Measurements from ENCODE around the gene SRM. TPM values are rescaled to one million over a fixed set of nuclear protein-coding genes. Genes with fewer than 3 reads are reported as not detected.

SRM gene
- total and polyA plus RNA-seq, 12 donors = 35.4 to 158 (median 51.5) TPM

DNA sequence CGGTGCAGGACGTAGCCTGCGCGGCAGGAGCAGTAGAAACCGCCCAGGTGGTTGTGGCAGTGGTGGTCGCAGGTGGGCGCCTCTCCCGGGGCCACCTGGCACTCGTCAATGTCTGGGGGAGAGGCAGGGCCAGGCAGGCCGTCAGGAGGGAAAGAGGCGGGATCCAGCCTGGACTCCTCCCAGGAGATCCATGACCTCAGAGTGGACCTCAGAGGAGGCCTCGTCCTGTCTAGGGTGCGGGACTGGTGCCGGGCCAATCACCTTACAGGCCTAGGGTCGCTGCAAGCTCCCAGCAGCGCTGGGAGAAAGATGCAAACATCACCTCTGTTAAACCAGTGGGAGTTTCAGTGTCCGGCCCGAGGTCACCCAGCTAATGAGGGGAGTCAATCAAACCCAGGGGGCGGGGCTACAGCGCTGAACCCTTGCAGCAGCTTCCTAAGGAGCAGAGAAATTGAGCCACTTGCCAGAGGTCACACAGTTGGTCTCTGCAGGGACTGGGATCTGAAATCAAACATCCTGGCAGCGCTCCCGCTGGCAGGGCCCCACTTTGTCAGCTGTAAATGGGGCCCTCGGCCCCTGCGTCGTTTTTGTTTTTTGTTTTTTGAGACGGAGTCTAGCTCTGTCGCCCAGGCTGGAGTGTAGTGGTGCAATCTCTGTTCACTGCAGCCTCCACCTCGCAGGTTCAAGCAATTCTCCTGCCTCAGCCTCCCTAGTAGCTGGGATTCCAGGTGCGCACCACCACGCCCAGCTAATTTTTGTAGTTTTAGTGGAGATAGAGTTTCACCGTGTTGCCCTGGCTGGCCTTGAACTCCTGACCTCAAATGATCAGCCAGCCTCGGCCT, 14.2 kb downstream of the SRM start:
- intact Hi-C loops (cut with DNase I) = loop anchor here in 2 of 10 donors (10.0 kb wide), 2 partner anchors 59 to 599 kb away; no protein-coding TSS in a partner anchor
- Histone ChIP-seq H3K27ac (no peak overlapping the region), H3K27me3 (no peaks in the 10 kb centered on the region), H3K9me3 (no peaks in the 10 kb centered on the region), H3K36me3 (no peaks in the 10 kb centered on the region), H3K4me3 (no peak overlapping the region), H3K4me1 (no peaks in the 10 kb centered on the region)
- ATAC-seq (peak in 1 of 8 donors; percentile 13), DNase-seq (no peak)
- TF ChIP-seq, protein P1, sequence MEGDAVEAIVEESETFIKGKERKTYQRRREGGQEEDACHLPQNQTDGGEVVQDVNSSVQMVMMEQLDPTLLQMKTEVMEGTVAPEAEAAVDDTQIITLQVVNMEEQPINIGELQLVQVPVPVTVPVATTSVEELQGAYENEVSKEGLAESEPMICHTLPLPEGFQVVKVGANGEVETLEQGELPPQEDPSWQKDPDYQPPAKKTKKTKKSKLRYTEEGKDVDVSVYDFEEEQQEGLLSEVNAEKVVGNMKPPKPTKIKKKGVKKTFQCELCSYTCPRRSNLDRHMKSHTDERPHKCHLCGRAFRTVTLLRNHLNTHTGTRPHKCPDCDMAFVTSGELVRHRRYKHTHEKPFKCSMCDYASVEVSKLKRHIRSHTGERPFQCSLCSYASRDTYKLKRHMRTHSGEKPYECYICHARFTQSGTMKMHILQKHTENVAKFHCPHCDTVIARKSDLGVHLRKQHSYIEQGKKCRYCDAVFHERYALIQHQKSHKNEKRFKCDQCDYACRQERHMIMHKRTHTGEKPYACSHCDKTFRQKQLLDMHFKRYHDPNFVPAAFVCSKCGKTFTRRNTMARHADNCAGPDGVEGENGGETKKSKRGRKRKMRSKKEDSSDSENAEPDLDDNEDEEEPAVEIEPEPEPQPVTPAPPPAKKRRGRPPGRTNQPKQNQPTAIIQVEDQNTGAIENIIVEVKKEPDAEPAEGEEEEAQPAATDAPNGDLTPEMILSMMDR (IDR thresholded peaks at IDR 0.05) = no peak
- WGBS, 2 donors = 48 to 55% methylated on average over 32 of the region's 32 CpGs

DNA sequence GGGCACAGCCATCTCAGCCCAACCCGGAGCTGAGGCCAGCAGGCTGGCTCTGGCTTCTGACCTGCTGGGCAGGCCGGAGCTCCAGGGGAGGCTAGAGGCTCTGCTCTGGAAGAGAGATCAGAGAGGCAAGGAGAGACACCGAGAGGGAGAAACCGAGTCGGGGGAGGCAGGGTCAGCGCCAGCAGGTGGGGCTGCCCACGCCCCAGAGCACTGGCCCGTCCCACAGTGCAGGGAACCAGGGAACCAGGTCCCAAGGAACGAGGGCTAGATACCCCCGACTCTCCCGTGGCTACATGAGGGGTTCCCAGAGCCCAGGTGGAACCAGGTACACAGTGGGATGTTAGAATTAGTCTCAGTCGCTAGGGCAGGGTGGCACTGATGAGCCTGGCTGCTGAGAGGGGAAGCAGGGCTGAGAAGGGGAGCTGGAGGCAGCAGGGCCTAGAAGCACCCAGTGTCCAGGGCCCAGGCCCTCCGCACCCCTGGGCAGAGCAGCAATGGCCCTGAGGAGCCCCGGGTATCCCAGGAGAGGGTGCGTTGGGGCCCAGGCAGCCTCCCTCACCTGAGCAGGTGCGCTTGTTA, 14.9 kb downstream of the SRM start:
- Histone ChIP-seq H3K4me3 (no peak overlapping the region), H3K27ac (no peak overlapping the region), H3K9me3 (no peaks in the 10 kb centered on the region), H3K4me1 (no peaks in the 10 kb centered on the region), H3K36me3 (no peaks in the 10 kb centered on the region), H3K27me3 (no peaks in the 10 kb centered on the region)
- intact Hi-C loops (cut with DNase I) = loop anchor here in 2 of 10 donors (10.0 kb wide), 2 partner anchors 60 to 600 kb away; no protein-coding TSS in a partner anchor
- WGBS, 2 donors = 82 to 83% methylated on average over 16 of the region's 16 CpGs
- TF ChIP-seq, protein P1 (IDR thresholded peaks at IDR 0.05) = no peak
- ATAC-seq (peak in 2 of 8 donors; percentile 16 to 28), DNase-seq (no peak)

DNA sequence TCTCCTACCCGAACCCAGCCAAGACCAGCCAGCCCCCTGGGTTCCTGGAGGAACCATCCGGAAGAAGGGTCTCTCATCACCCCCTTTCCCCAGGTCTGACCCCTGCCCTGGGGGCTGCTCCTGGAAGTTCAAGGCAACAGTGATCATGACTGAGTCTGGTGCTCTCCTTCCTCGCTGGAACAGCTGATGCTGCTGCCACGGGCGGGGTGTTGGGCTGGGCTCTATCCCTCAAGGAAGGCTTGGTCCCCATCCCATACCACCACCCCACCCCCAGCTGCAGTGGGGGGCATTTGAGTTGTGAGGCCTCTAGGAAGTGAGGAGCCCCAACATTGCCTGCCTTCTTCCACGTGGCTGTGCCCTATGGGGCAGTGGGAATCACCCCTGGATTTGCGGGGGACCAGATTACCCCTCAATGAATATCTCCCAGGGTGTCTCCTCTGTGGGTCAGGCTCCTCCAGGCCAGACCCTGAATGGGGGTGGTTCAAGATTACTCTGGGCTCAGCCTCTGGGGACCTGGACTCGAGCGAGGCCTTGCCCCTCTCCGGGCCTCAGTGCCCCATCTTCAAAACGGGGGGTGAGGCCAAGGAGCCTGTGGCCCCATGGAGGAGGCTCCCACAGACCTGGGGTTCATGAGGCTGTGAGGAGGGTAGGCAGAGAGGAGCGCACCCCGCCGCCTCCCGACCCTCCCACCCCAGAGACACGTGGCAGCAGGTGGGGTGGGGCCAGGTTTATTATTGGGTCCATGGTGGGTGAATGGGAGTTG, 15.6 kb downstream of the SRM start:
- H3K27me3 ChIP-seq = no peaks in the 10 kb centered on the region
- DNase-seq (no peak), ATAC-seq (peak in 1 of 8 donors; percentile 43)
- no peaks in the 10 kb centered on the region for H3K4me1 ChIP-seq
- H3K36me3 ChIP-seq = no peaks in the 10 kb centered on the region
- no peak overlapping the region for H3K4me3 ChIP-seq
- WGBS, 2 donors = 77 to 79% methylated on average over 16 of the region's 16 CpGs
- H3K27ac ChIP-seq = no peak overlapping the region
- no peaks in the 10 kb centered on the region for H3K9me3 ChIP-seq
- intact Hi-C loops (cut with DNase I) = loop anchor here in 2 of 10 donors (10.0 kb wide), 2 partner anchors 61 to 601 kb away; no protein-coding TSS in a partner anchor
- TF ChIP-seq, protein P1 (IDR thresholded peaks at IDR 0.05) = no peak

All from heart right ventricle (tissue), 16 donors.